Measurements from ENCODE around the gene CDH7.

CDH7 gene

GRCh38 chr18:65750389-65751154, at the start of gene CDH7:
CDH7 (plus strand) TSS chr18:65751012; CDS start chr18:65762843, 11,831 bp downstream.
- Histone ChIP-seq H3K9me3 (no peaks in the 10 kb centered on the region), H3K27me3 (peaks cover 55% of the 10 kb centered on the region), H3K36me3 (no peaks in the 10 kb centered on the region), H3K4me1 (ENCODE audit: control insufficient read depth in 1 of 2, insufficient read depth in 1 of 2, low read depth in 1 of 2, low read length in 1 of 2) (no peaks in the 10 kb centered on the region), H3K4me3 (ENCODE audit: low read depth in 1 of 2, low read length in 1 of 2) (no peak within 1 kb of the TSS), H3K27ac (no peak within 1 kb of the TSS)
- TF ChIP-seq CTCF (IDR thresholded peaks at IDR 0.05): no peak

GRCh38 chr18:65704046-65704445, 46.8 kb upstream of the CDH7 start:
- no peak overlapping the region for H3K4me3 ChIP-seq (ENCODE audit: low read depth in 1 of 2, low read length in 1 of 2)
- no peaks in the 10 kb centered on the region for H3K36me3 ChIP-seq
- H3K27me3 ChIP-seq: no peaks in the 10 kb centered on the region
- H3K27ac ChIP-seq: no peak overlapping the region
- no peaks in the 10 kb centered on the region for H3K9me3 ChIP-seq
- H3K4me1 ChIP-seq (ENCODE audit: control insufficient read depth in 1 of 2, insufficient read depth in 1 of 2, low read depth in 1 of 2, low read length in 1 of 2): no peaks in the 10 kb centered on the region
- TF ChIP-seq CTCF (IDR thresholded peaks at IDR 0.05): no peak

- Histone ChIP-seq H3K27me3 (no peaks in the 10 kb centered on the region), H3K9me3 (no peaks in the 10 kb centered on the region), H3K36me3 (no peaks in the 10 kb centered on the region), H3K27ac (no peak overlapping the region), H3K4me3 (ENCODE audit: low read depth in 1 of 2, low read length in 1 of 2) (no peak overlapping the region), H3K4me1 (ENCODE audit: control insufficient read depth in 1 of 2, insufficient read depth in 1 of 2, low read depth in 1 of 2, low read length in 1 of 2) (no peaks in the 10 kb centered on the region)
- TF ChIP-seq CTCF (IDR thresholded peaks at IDR 0.05): no peak
Observed at GRCh38 chr18:65706646-65707045, 44.2 kb upstream of the CDH7 start.

- no peak for TF ChIP-seq CTCF (IDR thresholded peaks at IDR 0.05)
- H3K4me3 ChIP-seq (ENCODE audit: low read depth in 1 of 2, low read length in 1 of 2): no peak overlapping the region
- H3K27me3 ChIP-seq: no peaks in the 10 kb centered on the region
- H3K36me3 ChIP-seq: no peaks in the 10 kb centered on the region
- H3K9me3 ChIP-seq: no peaks in the 10 kb centered on the region
- no peak overlapping the region for H3K27ac ChIP-seq
- no peaks in the 10 kb centered on the region for H3K4me1 ChIP-seq (ENCODE audit: control insufficient read depth in 1 of 2, insufficient read depth in 1 of 2, low read depth in 1 of 2, low read length in 1 of 2)
Observed at GRCh38 chr18:65711493-65711892, 39.3 kb upstream of the CDH7 start.

GRCh38 chr18:65721619-65722018, 29.2 kb upstream of the CDH7 start:
- no peaks in the 10 kb centered on the region for H3K4me1 ChIP-seq (ENCODE audit: control insufficient read depth in 1 of 2, insufficient read depth in 1 of 2, low read depth in 1 of 2, low read length in 1 of 2)
- no peak for TF ChIP-seq CTCF (IDR thresholded peaks at IDR 0.05)
- no peaks in the 10 kb centered on the region for H3K27me3 ChIP-seq
- no peaks in the 10 kb centered on the region for H3K9me3 ChIP-seq
- H3K4me3 ChIP-seq (ENCODE audit: low read depth in 1 of 2, low read length in 1 of 2): no peak overlapping the region
- H3K27ac ChIP-seq: no peak overlapping the region
- H3K36me3 ChIP-seq: no peaks in the 10 kb centered on the region

Measured in neutrophil (primary cell).